NOMO-1 (cell line): ENCODE measurements around the gene EMX2.
"Not testable (repeated sequence)": the region's sequence is repeated elsewhere in the genome, so short reads cannot be mapped to it uniquely, and the experiment has no call there.

Experiments
- DNase-seq, 2 experiments: peaks; one replicate each; lab custom pipeline; 2025; ENCODE audit not compliant: unreplicated experiment in 2 of 2; lab: John Stamatoyannopoulos, UW

Gene EMX2

GRCh38 chr10:117542706-117543224, at the start of gene EMX2:
Gene EMX2, plus strand, starts transcription at chr10:117542746. Its CDS starts 522 bp downstream, at chr10:117543268.
- DNase-seq, result no peak

- no peak for DNase-seq
These were observed 46.5 kb upstream of the EMX2 start for GRCh38 chr10:117496031-117496430.

- peak; percentile 65 to 71 for DNase-seq
These were observed 45.9 kb upstream of the EMX2 start for GRCh38 chr10:117496616-117497028.

GRCh38 chr10:117497736-117498135, 44.8 kb upstream of the EMX2 start:
- no peak for DNase-seq

GRCh38 chr10:117499248-117500105, 43.1 kb upstream of the EMX2 start:
- no peak for DNase-seq

- DNase-seq, result no peak
These were observed 42.1 kb upstream of the EMX2 start for GRCh38 chr10:117500456-117500855.

GRCh38 chr10:117501460-117502035, 41.0 kb upstream of the EMX2 start:
- no peak for DNase-seq

- no peak for DNase-seq
These were observed 39.9 kb upstream of the EMX2 start for GRCh38 chr10:117502421-117503243.

- peak in 1 of 2 experiments; percentile 2 for DNase-seq
These were observed 39.0 kb upstream of the EMX2 start for GRCh38 chr10:117503244-117504205.

GRCh38 chr10:117504562-117504961, 38.0 kb upstream of the EMX2 start:
- DNase-seq, result no peak

- not testable (repeated sequence) for DNase-seq
These were observed 35.5 kb upstream of the EMX2 start for GRCh38 chr10:117507081-117507480.

- DNase-seq, result no peak
These were observed 33.0 kb upstream of the EMX2 start for GRCh38 chr10:117509573-117509972.

GRCh38 chr10:117511601-117512390, 30.8 kb upstream of the EMX2 start:
- no peak for DNase-seq

GRCh38 chr10:117514971-117515370, 27.6 kb upstream of the EMX2 start:
- no peak for DNase-seq

- no peak for DNase-seq
These were observed 25.9 kb upstream of the EMX2 start for GRCh38 chr10:117516681-117517080.

GRCh38 chr10:117518246-117518645, 24.3 kb upstream of the EMX2 start:
- no peak for DNase-seq

GRCh38 chr10:117519286-117519685, 23.3 kb upstream of the EMX2 start:
- no peak for DNase-seq

- no peak for DNase-seq
These were observed 22.7 kb upstream of the EMX2 start for GRCh38 chr10:117519879-117520278.

- DNase-seq, result no peak
These were observed 11.8 kb upstream of the EMX2 start for GRCh38 chr10:117530791-117531190.
